ENCODE results near the gene COL6A3. TPM values are rescaled to one million over a fixed set of nuclear protein-coding genes. Genes with fewer than 3 reads are reported as not detected.

COL6A3 gene
- total RNA-seq, 1 donor from 2014 or later, result 13.0 TPM

- no peak for DNase-seq (ENCODE audit: low read depth)
- H3K4me3 ChIP-seq (ENCODE audit: low read depth, low read length), result no peak overlapping the region
- no peak for TF ChIP-seq CTCF (conservative IDR thresholded peaks at IDR 0.05; ENCODE audit: low read depth, low read length)
These were observed 69.0 kb downstream of the COL6A3 start for GRCh38 chr2:237344942-237345341.

DNA sequence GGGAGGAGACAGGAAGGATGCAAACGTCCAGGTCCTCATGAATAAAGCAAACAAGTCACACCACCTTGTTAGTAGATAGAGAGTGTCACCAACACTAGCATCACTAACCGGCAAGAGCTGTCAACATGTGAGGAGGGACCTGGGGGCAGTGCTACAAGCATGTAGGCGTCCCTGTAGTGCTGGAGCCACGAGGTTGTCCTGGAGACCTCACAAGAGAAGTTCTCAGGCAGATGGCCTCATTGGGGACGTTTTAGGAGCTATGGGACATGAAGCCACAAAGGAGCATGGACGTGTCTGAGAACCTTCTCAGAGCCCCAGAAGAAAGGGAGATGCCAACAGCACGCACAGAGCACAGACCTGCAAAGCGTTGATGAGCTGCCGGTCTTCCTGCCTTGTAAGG, 70.0 kb downstream of the COL6A3 start:
- no peak overlapping the region for H3K4me3 ChIP-seq (ENCODE audit: low read depth, low read length)
- TF ChIP-seq CTCF (conservative IDR thresholded peaks at IDR 0.05; ENCODE audit: low read depth, low read length), result no peak

DNA sequence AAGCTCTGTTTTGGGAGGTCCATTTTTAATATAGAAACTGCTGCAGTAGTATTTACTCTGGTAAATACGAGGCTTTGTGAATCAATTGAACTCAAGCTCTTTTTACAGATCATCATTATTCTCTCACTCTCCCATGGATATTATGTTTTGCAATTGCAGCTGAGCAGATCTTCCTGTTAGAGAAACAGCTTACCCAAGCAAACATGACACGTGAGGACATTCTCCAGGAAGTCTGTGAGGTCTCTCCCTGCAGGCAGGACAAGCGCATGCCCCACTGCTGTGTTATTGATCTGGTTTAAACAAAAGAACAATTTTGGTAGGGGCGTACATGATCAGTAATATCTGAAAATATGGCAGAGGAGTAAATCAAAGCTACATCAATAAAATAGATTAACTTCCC, 72.1 kb downstream of the COL6A3 start:
- TF ChIP-seq CTCF (conservative IDR thresholded peaks at IDR 0.05; ENCODE audit: low read depth, low read length), result no peak
- no peak for DNase-seq (ENCODE audit: low read depth)
- no peak overlapping the region for H3K4me3 ChIP-seq (ENCODE audit: low read depth, low read length)

More for the DNA sequence above, 70.0 kb downstream of the COL6A3 start:
- DNase-seq (ENCODE audit: low read depth), result no peak

DNA sequence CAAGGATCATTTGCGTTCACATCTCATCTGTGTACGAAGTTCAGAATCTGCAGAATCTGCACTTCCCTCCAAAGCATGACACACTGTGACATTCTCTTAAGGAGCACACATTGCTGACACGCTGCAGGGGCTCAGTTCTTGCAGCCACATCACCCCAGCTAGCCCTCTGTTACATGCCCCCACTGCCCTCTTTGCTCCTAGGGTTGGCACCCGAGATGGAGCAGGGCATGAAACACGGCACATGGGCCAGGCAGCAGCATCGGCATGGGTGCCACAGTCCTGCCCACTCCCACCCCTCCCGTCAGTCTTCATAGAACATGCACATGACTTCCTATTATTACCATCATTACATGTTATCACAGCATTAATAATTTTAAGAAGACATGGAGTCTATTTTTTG, 76.4 kb downstream of the COL6A3 start:
- H3K4me3 ChIP-seq (ENCODE audit: low read depth, low read length), result no peak overlapping the region
- no peak for TF ChIP-seq CTCF (conservative IDR thresholded peaks at IDR 0.05; ENCODE audit: low read depth, low read length)
- no peak for DNase-seq (ENCODE audit: low read depth)

DNA sequence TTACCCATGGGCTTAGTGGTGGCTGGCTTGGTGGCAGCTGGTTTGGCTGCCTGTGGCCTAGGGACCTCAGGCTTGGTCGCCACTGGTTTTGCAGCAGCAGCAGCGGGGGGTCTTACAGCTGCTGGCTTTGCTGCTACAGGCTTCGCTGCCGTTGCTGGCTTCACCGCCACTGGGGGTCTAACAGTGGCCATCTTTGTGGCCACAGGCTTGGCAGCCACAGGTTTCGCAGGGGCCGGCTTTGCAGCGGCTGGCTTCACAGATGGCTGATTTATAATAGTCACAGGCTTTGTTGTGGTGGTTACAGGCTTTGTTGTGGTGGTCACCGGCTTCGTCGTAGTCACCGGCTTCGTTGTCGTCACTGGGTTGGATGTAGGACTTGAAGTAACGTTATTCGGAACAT, 77.8 kb downstream of the COL6A3 start:
- no peak for TF ChIP-seq CTCF (conservative IDR thresholded peaks at IDR 0.05; ENCODE audit: low read depth, low read length)
- H3K4me3 ChIP-seq (ENCODE audit: low read depth, low read length), result no peak overlapping the region
- DNase-seq (ENCODE audit: low read depth), result no peak

- no peak overlapping the region for H3K4me3 ChIP-seq (ENCODE audit: low read depth, low read length)
- TF ChIP-seq CTCF (conservative IDR thresholded peaks at IDR 0.05; ENCODE audit: low read depth, low read length), result no peak
- DNase-seq (ENCODE audit: low read depth), result no peak
These were observed 80.2 kb downstream of the COL6A3 start for GRCh38 chr2:237333748-237334147.

DNA sequence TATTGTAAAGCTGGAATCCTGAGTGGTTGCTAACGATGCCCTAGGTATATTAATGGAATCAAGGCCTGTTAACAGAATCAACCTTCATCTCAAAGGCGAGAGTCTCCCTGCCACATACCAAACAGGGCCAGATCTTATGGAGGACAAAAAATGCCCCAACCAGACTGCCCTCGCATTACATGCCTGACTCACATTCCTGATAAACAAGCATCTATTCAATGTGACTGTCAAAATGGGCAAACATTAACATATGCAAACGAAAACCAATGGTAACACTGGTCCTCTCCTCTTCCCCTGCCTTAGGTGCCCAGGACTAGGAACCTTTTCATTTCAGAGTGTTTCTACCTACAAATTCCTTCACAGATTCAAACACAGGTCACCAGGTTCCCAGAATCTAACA, 83.4 kb downstream of the COL6A3 start:
- DNase-seq (ENCODE audit: low read depth), result no peak
- TF ChIP-seq CTCF (conservative IDR thresholded peaks at IDR 0.05; ENCODE audit: low read depth, low read length), result no peak
- no peak overlapping the region for H3K4me3 ChIP-seq (ENCODE audit: low read depth, low read length)
